HG03066 (cell line): ENCODE data around the gene ATP6V1F.

Experiments
- ATAC-seq: cut with Tn5 transposase; IDR thresholded peaks from one replicate; pipeline ENCODE4 v1.9.1; 2021; ENCODE audit warnings: low read depth; ENCODE audit not compliant: unreplicated experiment

The ATP6V1F gene, protein sequence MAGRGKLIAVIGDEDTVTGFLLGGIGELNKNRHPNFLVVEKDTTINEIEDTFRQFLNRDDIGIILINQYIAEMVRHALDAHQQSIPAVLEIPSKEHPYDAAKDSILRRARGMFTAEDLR

DNA sequence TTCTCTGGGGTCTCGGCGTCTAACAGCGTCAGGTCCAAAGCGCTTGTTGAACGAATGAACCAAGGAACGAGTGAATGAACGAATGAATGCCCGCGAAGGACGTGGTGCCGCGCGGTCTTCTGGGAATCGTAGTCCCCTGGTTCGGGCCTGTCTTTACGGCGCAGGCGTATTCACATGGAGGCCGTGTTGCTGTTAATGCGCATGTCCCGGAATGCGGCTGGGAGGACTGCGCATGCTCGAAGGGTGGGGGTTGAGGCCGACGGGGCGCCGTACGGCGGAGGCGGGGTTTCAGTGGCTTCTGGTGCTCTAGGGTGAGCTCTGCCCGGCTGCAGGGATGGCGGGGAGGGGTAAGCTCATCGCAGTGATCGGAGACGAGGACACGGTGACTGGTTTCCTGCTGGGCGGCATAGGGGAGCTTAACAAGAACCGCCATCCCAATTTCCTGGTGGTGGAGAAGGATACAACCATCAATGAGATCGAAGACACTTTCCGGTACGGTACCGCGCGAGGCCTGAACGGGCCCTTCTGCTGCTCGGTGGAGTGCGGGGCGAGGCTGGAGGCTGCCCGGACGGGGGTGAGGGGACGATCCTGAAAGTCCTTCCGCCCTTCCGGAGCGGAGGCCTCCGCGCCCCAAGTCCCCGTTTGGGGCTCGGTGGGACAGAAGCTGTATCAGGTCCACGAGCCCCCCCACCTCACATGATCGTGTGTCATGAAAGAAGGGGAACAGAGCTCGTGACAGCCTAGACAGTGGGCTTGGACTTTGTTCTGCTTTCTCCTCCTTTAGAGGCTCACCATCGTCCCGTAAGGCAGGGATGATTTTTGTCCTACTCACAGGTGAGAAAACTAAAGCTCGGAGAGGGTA, at the start of gene ATP6V1F:
Gene ATP6V1F, plus strand, starts transcription at position 286 of the 862 bp plus-strand sequence. Its CDS starts 49 bp downstream, at position 335.
- ATAC-seq: peak; percentile 92

DNA sequence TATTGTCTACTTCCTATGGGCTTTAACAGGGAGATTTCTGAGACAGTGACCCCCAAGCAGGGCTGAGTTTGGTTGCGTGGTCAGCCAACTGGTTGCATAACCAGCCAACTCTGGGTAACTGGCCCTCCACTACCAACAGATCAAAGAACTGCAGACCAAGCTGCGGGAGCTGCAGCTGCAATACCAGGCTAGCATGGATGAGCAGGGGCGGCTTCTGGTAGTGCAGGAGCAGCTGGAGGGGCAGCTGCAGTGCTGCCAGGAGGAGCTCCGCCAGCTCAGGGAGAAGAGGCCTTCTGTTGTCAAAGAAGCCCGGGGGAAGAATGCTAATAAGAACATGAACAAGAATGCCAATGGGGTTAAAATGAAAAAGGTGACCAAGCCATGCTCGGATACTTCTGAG, 48.2 kb upstream of the ATP6V1F start:
- ATAC-seq: no peak

DNA sequence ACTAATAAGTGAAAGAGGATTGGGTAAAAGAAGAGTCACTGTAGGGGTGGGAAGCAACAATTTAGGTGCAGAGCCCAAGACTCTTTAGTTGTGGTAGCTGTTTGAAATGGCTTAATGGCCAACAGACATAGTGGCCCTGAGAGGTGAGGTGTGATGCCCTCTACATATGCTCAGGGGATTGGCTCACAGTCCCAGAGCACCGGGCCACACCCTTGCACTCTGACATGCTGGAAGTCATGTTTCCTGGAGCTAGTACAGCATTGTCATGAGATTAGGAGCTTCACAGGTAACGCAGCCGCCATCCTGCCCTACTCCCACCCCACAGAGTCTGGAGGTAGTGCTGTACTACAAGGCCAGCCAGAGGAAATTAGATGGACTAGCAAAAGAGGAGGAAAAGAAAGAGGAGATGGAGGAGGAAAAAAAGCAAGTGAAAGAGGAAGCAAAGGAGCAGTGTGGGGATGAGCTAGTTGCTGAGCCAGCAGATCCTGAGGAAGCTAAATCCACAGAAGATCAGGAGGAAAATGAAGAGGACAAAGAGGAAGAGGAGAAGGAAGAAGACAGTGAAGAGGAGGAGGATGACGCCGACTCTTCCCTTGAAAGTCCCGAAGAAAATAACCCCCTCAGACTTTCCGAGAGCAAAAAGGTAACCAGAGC, 47.2 kb upstream of the ATP6V1F start:
- ATAC-seq: no peak

DNA sequence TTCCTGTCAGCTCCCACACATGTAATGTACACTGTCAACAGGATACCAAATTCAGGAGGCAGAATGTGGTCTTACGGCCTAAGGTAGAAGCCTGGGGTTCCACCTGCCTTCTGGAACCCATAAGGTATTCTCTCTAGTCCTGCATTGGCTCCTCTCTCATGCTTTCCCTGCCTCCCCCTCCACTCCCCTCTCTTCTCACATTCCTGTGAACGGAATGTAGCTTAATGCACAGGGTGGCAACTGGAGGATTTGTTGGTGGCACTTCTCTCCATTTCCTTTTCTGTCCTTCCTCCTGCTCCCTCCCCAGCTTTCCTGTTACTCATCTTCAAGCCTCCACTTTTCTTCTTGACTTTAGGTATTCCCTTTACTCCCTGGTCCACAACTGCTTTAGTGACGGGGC, 44.0 kb upstream of the ATP6V1F start:
- ATAC-seq: no peak

DNA sequence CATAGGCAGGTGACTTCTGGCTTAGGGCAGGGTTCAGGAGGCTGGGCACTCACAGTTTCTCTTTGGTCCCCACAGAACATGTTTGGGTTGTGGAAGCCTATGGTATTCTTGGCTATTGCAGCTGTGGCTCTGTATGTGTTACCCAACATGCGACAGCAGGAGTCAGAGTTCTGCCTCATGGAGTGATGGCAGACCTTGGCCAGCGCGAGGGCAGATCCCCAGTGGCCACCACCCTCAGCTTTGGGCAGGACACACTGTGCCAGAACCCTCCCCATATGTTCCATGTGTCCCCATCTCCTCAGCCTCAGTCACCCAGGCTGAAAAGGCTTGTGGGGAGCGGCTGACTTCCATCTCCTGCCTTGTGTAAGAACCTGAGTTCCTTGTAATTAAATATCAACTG, 40.9 kb upstream of the ATP6V1F start:
- no peak for ATAC-seq

DNA sequence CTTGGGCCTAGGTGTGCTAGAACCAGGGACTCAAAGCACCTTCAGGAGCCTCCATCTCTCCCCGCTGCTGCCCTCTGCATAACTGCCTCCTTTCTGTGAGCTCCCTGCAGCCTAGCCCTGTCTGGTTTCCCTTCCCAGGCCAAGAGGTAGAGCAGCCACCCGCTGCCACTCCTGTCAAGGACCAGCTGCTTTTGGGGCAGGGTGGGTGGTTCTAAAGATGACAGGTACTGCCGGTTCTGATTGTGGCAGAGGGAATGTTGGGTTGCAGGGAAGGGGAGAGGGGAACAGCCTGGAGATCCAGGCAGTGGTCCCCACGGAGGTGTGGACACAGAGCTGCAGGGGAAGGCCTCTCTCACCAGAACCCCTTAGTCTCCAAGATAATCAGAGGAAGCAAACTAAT, 36.1 kb upstream of the ATP6V1F start:
- no peak for ATAC-seq

DNA sequence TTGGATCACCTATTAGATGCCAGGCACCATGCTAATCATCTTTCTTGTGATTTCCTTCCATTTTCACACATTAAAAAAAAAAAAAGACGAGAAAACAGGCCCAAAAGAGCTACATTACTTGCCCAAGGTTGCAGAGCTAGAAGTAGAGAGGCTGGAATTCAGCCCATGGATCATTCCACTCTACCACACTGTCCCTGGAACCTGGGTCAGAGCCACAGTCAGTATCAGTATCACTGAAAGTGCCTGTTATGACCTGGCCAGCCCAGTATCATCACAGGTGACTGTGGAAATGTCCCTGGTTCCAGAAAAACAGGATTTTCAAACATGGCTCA, 35.8 kb upstream of the ATP6V1F start:
- ATAC-seq: no peak

DNA sequence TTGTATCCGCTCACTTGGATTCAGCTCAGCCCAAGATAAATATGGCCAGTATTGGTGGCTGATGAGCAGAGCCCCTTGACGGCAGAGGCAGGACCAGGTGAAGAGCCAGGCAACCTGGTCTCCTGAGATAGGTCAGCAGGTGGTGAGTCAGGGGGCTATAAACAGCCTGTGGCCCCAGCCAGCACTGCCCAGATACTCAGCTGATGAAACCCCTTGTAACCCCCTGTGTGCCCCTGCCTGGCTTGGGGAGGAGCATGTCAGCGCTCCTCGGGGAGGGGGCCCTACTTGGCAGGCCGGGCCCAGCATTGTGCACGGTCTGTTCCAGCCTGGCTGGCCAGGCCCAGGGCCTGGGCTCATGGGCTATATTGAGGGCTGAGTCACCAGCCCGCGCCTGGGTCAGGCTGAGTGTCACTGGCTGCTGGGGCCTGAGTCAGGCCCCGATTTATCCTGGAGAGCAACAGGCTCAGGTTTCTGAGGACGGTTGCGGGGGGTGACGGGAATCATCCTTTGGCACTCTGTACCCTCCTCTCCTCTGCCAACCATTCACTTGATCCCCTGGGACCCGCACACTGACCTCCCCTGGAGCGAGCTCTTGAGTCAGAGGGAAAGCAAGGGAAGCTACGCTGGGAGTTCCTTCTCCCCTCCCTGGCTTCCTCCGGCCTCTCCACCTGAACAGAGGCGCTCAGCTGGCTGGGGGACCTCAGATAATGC, 35.3 kb upstream of the ATP6V1F start:
- ATAC-seq: no peak

DNA sequence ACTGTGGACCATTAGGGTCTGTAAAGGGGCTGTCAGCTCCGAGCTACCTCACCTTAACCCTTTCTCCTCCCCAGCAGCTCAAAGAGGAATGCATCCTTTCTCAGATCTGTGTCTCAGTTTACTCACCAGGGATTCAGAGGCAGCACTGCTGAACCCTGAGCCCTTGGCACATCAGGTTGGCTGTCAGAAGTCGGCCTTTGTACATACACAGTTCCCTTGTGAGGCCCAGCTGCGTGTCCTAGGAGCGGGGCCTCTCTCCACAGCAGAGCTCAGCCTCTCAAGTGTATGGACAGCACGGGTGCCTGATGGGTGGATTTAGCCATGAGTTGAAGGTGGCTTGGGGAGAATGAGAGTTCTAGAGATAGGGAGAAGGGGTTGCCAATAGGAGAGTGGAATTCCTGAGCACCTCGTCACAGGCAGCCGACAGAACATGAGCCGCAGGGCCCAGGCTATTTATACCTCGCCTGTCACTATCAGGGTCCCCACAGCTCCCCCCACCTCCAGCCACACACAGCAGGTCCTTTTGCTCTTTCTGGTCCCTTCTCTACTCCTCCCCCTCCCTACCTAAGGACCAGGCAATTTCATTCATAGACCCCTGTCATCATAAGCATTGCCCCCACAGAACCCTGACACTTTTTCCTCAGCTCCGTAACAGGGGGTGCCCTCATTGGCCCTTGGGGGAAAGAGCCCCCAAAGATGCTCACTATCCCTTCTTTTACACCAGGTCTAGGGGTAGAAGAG, 34.5 kb upstream of the ATP6V1F start:
- ATAC-seq: no peak

DNA sequence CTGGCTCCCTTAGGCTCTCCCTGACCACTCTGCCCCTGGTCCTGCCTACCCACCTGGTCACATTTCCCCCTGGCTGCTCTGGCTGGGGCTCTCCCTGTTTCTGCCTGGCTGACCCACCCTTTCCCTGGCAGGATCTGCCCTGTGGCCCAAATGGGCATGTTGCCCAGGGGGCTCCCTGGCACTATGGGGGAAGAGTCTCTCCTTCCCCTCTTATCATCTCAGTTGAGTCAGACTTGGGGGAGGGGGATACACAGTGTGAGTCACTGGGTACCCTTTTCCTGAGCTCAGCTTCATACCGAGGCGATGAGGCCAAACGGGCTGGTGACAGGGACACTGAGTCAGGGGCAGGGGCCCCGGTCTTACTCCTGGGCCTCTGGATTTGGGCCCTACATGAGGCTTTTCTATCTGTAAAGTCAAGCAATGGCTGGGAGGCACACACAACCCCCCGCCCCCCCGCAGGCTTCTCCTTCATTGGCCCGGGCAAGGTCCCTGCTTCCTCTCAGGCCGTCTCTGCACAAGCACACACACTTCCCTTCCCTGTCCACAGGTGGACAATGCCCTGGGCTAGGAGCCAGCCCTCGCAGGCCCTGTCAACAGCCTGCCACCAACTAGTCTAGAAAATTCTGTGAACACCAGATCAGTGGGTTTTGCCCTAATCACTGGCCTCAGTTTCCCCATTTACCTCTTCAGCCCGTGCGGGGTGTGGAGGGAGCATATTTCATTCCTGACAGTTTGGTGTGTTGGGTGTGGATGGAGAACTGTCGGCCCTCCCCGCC, 33.1 kb upstream of the ATP6V1F start:
- ATAC-seq: no peak

DNA sequence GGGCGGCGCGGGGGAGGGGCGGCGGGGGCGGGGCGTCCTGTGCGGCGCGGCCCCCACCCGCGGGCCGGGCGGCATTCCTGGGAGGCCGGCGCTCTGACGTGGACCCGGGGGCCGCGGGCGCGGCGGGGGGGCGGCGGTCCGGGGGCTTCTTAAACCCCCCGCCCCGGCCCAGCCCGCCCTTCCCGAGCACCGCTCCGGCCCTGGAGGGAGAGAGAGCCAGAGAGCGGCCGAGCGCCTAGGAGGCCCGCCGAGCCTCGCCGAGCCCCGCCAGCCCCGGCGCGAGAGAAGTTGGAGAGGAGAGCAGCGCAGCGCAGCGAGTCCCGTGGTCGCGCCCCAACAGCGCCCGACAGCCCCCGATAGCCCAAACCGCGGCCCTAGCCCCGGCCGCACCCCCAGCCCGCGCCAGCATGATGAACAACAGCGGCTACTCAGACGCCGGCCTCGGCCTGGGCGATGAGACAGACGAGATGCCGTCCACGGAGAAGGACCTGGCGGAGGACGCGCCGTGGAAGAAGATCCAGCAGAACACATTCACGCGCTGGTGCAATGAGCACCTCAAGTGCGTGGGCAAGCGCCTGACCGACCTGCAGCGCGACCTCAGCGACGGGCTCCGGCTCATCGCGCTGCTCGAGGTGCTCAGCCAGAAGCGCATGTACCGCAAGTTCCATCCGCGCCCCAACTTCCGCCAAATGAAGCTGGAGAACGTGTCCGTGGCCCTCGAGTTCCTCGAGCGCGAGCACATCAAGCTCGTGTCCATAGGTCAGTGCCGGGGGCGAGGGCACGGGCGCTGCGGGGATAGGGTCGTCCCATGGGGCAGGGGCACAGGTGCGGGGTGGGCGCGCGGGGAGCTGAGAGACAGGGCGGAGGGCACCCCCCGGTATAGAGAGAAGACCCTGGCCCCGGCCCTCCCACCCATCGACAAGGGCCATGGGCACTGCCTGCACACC, 32.2 kb upstream of the ATP6V1F start, which contains the start of gene FLNC:
Gene FLNC, plus strand, starts transcription at position 176 of the 947 bp plus-strand sequence. Its CDS starts 232 bp downstream, at position 408.
- no peak for ATAC-seq

DNA sequence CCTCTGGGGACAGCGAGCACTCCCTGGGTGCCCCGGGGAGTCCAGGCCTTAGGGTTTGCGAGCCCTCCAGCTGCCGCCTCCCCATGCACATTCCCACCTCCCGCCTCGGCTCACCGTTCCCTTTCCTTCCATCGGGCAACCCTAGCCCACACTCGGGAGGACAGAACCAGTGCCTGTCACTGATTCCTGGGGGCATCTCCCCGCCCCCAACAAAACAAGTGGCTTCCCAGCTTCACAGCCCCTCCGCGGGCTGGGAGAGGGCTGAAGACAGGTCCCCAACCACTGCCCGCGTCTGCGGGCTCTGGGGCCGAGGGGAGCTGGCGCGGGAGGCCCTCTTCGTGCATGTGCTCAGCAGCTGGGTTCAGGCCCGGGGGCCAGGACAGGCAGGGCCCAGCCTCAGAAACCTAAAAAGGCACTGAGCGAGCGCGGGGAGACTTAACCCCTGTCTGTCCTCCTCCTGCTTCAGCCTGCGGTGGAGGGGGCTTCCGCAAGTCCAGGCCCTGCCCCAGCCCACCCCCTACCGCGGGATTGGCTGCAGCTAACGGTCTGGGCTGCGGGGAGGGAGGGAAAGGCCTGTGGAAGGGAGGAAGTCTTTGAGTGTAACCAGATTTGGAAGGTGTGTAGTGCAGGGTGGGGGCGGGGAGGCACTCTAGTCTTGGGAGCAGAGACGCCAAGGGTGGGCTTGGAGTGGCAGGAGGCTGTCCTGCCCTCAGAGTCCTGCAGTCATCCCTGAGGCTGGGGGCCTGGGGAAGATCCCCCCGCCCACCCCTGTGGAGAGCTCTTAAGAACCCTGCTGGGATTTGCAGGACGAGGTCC, 31.3 kb upstream of the ATP6V1F start:
- no peak for ATAC-seq

DNA sequence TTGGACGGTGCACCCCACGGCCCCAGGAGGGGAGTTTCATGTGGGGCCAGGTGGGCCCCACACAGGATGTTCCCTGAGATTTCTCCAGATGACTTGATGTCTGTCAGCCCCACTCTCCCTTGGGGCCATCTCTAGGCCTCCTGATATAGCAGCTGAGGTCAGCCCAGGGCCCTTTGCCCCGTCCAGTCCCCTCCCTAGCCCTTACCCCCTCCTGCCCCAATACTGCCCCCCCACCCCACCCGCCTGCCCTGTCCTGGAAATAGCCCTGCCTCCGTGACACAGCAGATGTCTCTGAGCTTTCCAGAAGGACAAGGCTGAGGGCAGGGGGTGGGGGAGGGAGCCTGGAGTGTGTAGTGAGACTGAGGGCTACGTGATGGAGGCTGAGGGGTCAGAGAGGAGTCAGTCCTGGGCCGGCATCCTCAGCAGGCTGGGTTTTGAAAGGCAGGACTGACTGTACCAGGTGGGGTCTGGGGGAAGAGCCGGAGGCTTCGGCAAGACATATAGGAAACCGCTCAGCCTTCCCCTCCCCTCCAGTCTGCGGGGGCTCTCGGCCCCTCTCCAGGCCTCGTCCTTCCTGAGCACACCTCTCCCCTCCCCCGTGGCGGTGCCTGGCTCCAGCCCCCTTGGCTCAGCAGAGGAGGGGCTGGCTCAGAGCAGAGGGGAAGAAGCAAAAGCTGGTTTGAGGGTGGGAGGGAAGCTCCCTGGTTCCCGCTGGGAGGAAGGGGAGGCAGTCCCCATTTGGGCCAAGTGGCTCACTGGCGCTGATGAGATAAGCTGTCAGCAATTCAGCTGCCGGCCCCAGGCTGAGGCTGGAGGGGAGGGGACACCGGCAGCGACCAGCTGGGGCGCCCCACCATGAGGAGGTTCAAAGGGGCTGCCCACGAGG, 30.4 kb upstream of the ATP6V1F start:
- no peak for ATAC-seq

DNA sequence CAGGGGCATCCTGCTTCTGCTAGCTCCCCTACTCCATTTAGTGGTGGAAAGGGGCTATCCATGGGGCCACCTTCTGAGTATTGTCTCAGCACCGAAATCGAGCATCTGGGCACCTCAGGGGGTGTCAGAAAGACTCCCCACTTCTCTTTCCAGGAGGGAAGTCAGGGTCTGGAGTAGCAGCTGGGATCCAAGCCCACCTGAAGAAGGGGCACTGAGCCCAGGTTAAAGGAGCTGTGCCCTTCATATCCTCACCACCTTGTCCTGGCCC, 29.8 kb upstream of the ATP6V1F start:
- no peak for ATAC-seq

DNA sequence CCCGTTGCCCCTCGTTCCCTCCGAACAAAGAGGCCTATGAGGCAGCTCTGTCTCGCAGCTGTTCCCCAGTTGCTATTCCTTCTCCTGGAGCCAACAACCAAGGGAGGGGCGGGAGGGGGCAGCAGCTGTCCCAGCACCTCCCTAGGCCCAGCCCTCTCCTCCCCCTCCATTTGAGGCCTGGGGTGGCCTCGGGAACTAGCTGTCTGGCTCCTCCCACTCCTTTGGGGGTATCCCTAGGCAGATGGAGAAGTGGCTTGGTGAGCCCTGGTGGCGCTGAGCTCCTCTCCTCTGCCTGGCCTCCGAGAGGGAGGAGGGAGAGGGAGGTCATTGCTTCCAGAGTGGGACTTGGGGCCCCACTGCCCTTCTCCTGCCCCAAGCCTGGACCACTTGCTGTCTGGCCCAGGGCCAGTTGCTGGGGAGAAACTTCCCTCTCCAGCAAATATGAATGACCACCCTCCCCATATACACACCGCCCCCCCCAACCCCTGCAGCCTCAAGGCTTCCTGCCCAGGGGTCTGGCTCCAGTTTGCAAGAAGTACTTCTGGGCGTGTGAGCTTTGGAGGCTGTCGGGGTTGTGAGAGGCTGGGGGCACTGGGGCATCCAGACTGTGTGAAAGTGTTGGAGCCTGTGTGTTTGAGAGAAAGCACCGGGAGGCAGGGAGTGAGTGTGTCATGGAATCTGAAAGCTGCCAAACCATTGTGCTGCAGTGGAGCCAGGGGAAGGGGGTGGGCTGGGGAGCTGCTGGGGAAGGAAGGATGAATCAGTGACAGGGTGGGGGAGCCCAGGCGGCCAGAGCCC, 29.3 kb upstream of the ATP6V1F start:
- no peak for ATAC-seq

DNA sequence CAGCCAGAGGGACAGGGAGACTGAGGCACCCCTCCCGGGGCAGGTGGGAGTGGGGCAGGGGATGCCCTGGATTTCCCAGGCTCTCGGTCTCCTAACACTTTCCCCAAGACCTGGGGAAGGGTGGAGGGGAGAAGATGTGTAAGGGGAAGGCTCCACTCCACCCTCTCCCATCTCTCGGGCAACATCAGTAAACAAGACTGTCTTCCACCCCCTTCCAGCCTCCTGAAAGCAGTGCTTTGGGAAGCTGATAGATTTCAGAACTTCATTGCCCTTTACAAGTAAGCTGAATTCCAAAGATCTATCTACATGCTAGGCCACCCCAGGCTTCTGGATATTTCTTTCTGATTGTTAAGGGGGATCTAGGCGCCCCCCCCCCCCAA, 28.7 kb upstream of the ATP6V1F start:
- no peak for ATAC-seq
